IMR-90 (cell line): ENCODE data around the gene TMOD1. TPM values are rescaled to one million over a fixed set of nuclear protein-coding genes. Genes with fewer than 3 reads are reported as not detected.

Experiments
- ATAC-seq: fragments of 200-7000 bp; cut with Tn5 transposase; 2 replicates; pipeline ENCODE4 v1.9.1; 2020; ENCODE audit warnings: low read depth, mild to moderate bottlenecking, moderate library complexity
- BruUV-seq: library from RNA; stranded (reverse); fragments of 400-500 nt; replicated peaks from 2 replicates; lab custom pipeline; 2021; lab: Mats Ljungman, UMichigan
- CTCF ChIA-PET: fragments of 300-600 bp; formaldehyde crosslinking; extraction: SDS; loops from one replicate; lab custom pipeline; 2021; ENCODE audit warnings: antibody characterized with exemption; lab: Yijun Ruan, JAX
- POLR2A ChIA-PET: fragments of 300-600 bp; sonication (Branson Sonifier 250); formaldehyde crosslinking; loops from one replicate; lab custom pipeline; 2022; ENCODE audit warnings: antibody characterized with exemption; ENCODE audit not compliant: unreplicated experiment; lab: Charles Lee
- DNase-seq: peaks from one replicate; pipeline ENCODE4 v3.0.0; 2013
- H2AFZ ChIP-seq: replicated peaks from 2 replicates; pipeline ENCODE3; 2013; ENCODE audit warnings: low read length, mild to moderate bottlenecking; ENCODE audit not compliant: poor library complexity
- H2AK5ac ChIP-seq: 2 replicates; pipeline ENCODE4 v1.6.1; 2013; ENCODE audit warnings: low read depth, low read length, inconsistent platforms
- H2AK9ac ChIP-seq: replicated peaks from 2 replicates; pipeline ENCODE3; 2013; ENCODE audit warnings: mild to moderate bottlenecking, low read depth, low read length, moderate library complexity; ENCODE audit not compliant: poor library complexity
- H2BK120ac ChIP-seq: 2 replicates; pipeline ENCODE4 v1.6.1; 2013; ENCODE audit warnings: low read depth, low read length, inconsistent platforms
- H2BK15ac ChIP-seq: 3 replicates; pipeline ENCODE4 v1.6.1; 2013; ENCODE audit warnings: low read depth, low read length, inconsistent platforms
- H2BK20ac ChIP-seq: 2 replicates; pipeline ENCODE4 v1.6.1; 2013; ENCODE audit warnings: low read depth, mild to moderate bottlenecking, inconsistent platforms, low read length, moderate library complexity
- H2BK5ac ChIP-seq: 2 replicates; pipeline ENCODE4 v1.6.1; 2013; ENCODE audit warnings: mild to moderate bottlenecking, low read depth, low read length, inconsistent platforms; ENCODE audit not compliant: poor library complexity, severe bottlenecking
- H3K14ac ChIP-seq: replicated peaks from 2 replicates; pipeline ENCODE4 v1.6.1; 2013; ENCODE audit warnings: low read depth, low read length, inconsistent platforms
- H3K18ac ChIP-seq: 2 replicates; pipeline ENCODE4 v1.6.1; 2013; ENCODE audit warnings: low read depth, low read length, control low read depth
- H3K23ac ChIP-seq: 2 replicates; pipeline ENCODE4 v1.6.1; 2013; ENCODE audit warnings: low read depth, low read length, inconsistent platforms
- H3K27ac ChIP-seq: 2 replicates; pipeline ENCODE4 v1.5.1; 2013; ENCODE audit warnings: mild to moderate bottlenecking, control low read depth, low read length; ENCODE audit not compliant: insufficient read depth
- H3K27me3 ChIP-seq: 2 replicates; pipeline ENCODE4 v1.6.1; 2013; ENCODE audit warnings: low read length; ENCODE audit not compliant: control insufficient read depth, insufficient read depth
- H3K36me3 ChIP-seq: 2 replicates; pipeline ENCODE4 v1.6.1; 2013; ENCODE audit warnings: low read length, mixed read lengths; ENCODE audit not compliant: control insufficient read depth, insufficient read depth
- H3K4ac ChIP-seq: 2 replicates; pipeline ENCODE4 v1.6.1; 2013; ENCODE audit warnings: low read depth, low read length, inconsistent platforms
- H3K4me1 ChIP-seq: 2 replicates; pipeline ENCODE4 v1.6.1; 2013; ENCODE audit warnings: low read length, mixed read lengths; ENCODE audit not compliant: control insufficient read depth, insufficient read depth
- H3K4me2 ChIP-seq: 2 replicates; pipeline ENCODE4 v1.6.1; 2013; ENCODE audit warnings: low read depth, mild to moderate bottlenecking, control low read depth, low read length, moderate library complexity
- H3K4me3 ChIP-seq: 2 replicates; pipeline ENCODE4 v1.5.1; 2013; ENCODE audit warnings: low read depth, mild to moderate bottlenecking, control low read depth, low read length, moderate library complexity; ENCODE audit not compliant: insufficient read depth
- H3K56ac ChIP-seq: 2 replicates; pipeline ENCODE4 v1.6.1; 2013; ENCODE audit warnings: low read length, inconsistent platforms; ENCODE audit not compliant: insufficient read depth; ENCODE audit errors: extremely low read depth
- H3K79me1 ChIP-seq, 2 experiments: 2 replicates each; pipeline ENCODE4 v1.6.1; 2013; ENCODE audit warnings: low read length in 2 of 2, inconsistent platforms in 1 of 2, low read depth in 1 of 2
- H3K9ac ChIP-seq: 2 replicates; pipeline ENCODE4 v1.6.1; 2013; ENCODE audit warnings: low read depth, low read length, control low read depth
- H3K9me1 ChIP-seq: 2 replicates; pipeline ENCODE4 v1.6.1; 2013; ENCODE audit warnings: low read length, inconsistent platforms; ENCODE audit not compliant: insufficient read depth
- H3K9me3 ChIP-seq: 2 replicates; pipeline ENCODE4 v1.6.1; 2013; ENCODE audit warnings: low read length; ENCODE audit not compliant: control insufficient read depth, insufficient read depth
- H4K20me1 ChIP-seq: 2 replicates; pipeline ENCODE4 v1.6.1; 2013; ENCODE audit warnings: low read length, inconsistent platforms; ENCODE audit not compliant: insufficient read depth
- H4K5ac ChIP-seq: 2 replicates; pipeline ENCODE4 v1.6.1; 2013; ENCODE audit warnings: mild to moderate bottlenecking, low read depth, low read length, control low read depth
- H4K8ac ChIP-seq, 2 experiments: 2 replicates each; pipeline ENCODE4 v1.6.1; 2013; ENCODE audit warnings: low read depth in 2 of 2, low read length in 2 of 2, control low read depth in 1 of 2, inconsistent platforms in 1 of 2
- H4K91ac ChIP-seq: 2 replicates; pipeline ENCODE4 v1.6.1; 2013; ENCODE audit warnings: low read depth, low read length, inconsistent platforms; ENCODE audit not compliant: insufficient read depth
- BHLHE40 ChIP-seq: fragments of 150-350 bp; IDR thresholded peaks from 2 replicates; pipeline ENCODE4 v1.6.1; 2016; ENCODE audit warnings: mild to moderate bottlenecking, low read depth, low read length
- CEBPB ChIP-seq: IDR thresholded peaks from 2 replicates; pipeline ENCODE4 v1.6.1; 2012; ENCODE audit warnings: low read depth, low read length, improper control_type of control experiment
- CHD1 ChIP-seq: IDR thresholded peaks from 2 replicates; pipeline ENCODE4 v1.6.1; 2012; ENCODE audit warnings: low read depth, low read length, improper control_type of control experiment
- FOS ChIP-seq: fragments of 150-350 bp; IDR thresholded peaks from 2 replicates; pipeline ENCODE4 v1.6.1; 2016; ENCODE audit warnings: low read depth, low read length
- MAZ ChIP-seq: IDR thresholded peaks from 2 replicates; pipeline ENCODE4 v1.6.1; 2012; ENCODE audit warnings: low read depth, mild to moderate bottlenecking, low read length, improper control_type of control experiment, moderate library complexity, borderline replicate concordance
- MXI1 ChIP-seq: IDR thresholded peaks from 2 replicates; pipeline ENCODE4 v1.6.1; 2012; ENCODE audit warnings: low read depth, mild to moderate bottlenecking, low read length, moderate library complexity, borderline replicate concordance
- NFE2L2 ChIP-seq: fragments of 150-350 bp; IDR thresholded peaks from 2 replicates; pipeline ENCODE4 v1.6.1; 2016; ENCODE audit warnings: low read depth, mild to moderate bottlenecking, low read length
- USF2 ChIP-seq: fragments of 150-350 bp; IDR thresholded peaks from 2 replicates; pipeline ENCODE4 v1.6.1; 2017; ENCODE audit warnings: mild to moderate bottlenecking, antibody characterized with exemption, low read length, low read depth
- WGBS, 2 experiments: methylation state at CpG; one replicate each; pipeline versions ENCODE4 v1.1.5 to v1.1.7; 2013; ENCODE audit warnings: missing lambda C conversion rate in 2 of 2; ENCODE audit not compliant: insufficient read length in 1 of 2; ENCODE audit errors: extremely low coverage in 2 of 2; 5-methylcytosine and 5-hydroxymethylcytosine counted together
- dilution Hi-C: fragments of 300-500 bp; cut with HindIII; formaldehyde crosslinking; loops from one replicate; pipeline ENCODE4 v1.14.3; 2018; ENCODE audit warnings: low sequenced_read_pairs; ENCODE audit not compliant: unreplicated experiment
- in situ Hi-C: fragments of 300-500 bp; cut with MboI; formaldehyde crosslinking; loops from 3 replicates; pipeline ENCODE4 v1.14.3; 2019; ENCODE audit warnings: low sequenced_read_pairs, inconsistent platforms, mixed read lengths
- intact Hi-C: fragments of 100-400 bp; cut with micrococcal nuclease; formaldehyde crosslinking; loops from 2 replicates; pipeline ENCODE4 v1.10.0; 2022
- polyA plus RNA-seq, 3 experiments: library from polyadenylated mRNA; depleted of rRNA; stranded (reverse); fragments of >200 nt; gene quantifications; 2 replicates each; pipeline ENCODE4 v1.2.3, GENCODE V29; 2012; ENCODE audit warnings: low replicate concordance in 1 of 3
- total RNA-seq: library from RNA; depleted of rRNA; stranded (reverse); fragments of >200 nt; gene quantifications from 2 replicates; pipeline ENCODE4 v1.2.3, GENCODE V29; 2012
- TF ChIP-seq, protein P1 (sequence below): fragments of 150-350 bp; IDR thresholded peaks from 2 replicates; pipeline ENCODE4 v1.6.1; 2016; ENCODE audit warnings: low read depth, mild to moderate bottlenecking, low read length, moderate library complexity, borderline replicate concordance

Gene TMOD1
- total and polyA plus RNA-seq, 2 of the 4 experiments (the other 2 are of a cell fraction) = 0.18 to 0.38 TPM

DNA sequence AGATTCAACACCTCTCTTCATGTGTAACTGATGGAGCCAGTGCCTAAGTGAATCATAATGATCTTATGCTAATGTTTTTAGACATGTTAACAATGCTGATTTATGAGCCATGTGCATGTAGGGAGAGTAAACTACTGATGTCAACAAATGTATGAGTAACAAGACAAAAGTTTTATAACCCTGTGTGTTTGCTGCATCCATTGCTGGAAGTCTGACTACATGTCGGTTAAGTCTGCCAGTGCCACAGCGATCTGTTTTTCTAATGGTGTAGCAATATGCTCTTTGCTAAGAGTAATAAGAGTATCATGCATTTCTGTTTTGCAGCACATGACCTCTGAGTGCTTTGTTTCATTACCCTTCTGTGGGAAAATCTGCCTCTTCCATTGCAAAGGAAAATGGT is 26.4 kb upstream of the TMOD1 start:
- BruUV-seq = no TSS peak
- no peak overlapping the region for H3K23ac ChIP-seq
- TF ChIP-seq BHLHE40 (peak; percentile 69), CHD1 (no peak), FOS (peak; percentile 68; the same call in 1 of the 2 replicates), CEBPB (peak; percentile 85), USF2 (peak; percentile 79), MXI1 (peak; percentile 49; the same call in 1 of the 2 replicates), NFE2L2 (no peak), MAZ (no peak)
- TF ChIP-seq, protein P1, sequence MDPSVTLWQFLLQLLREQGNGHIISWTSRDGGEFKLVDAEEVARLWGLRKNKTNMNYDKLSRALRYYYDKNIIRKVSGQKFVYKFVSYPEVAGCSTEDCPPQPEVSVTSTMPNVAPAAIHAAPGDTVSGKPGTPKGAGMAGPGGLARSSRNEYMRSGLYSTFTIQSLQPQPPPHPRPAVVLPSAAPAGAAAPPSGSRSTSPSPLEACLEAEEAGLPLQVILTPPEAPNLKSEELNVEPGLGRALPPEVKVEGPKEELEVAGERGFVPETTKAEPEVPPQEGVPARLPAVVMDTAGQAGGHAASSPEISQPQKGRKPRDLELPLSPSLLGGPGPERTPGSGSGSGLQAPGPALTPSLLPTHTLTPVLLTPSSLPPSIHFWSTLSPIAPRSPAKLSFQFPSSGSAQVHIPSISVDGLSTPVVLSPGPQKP = no peak
- in situ Hi-C loops = no loop called here
- no peak overlapping the region for H2BK120ac ChIP-seq
- H2AK5ac ChIP-seq = no peak overlapping the region
- H3K14ac ChIP-seq = no peak overlapping the region
- H3K4me1 ChIP-seq = peaks cover 18% of the 10 kb centered on the region
- no peak overlapping the region for H2BK20ac ChIP-seq
- ChIA-PET CTCF (interaction anchor here (1.1 to 2.4 kb wide), 3 partner anchors 26 to 140 kb away, joined by 5 to 21 read pairs (median 10); partner anchors contain the start of gene TMOD1), POLR2A (no interaction called here)
- H3K4ac ChIP-seq = no peak overlapping the region
- no peak overlapping the region for H3K9ac ChIP-seq
- peak overlapping the region; percentile 78; the same call in 1 of the 2 replicates for H3K4me2 ChIP-seq
- peak overlapping the region; percentile 79; the same call in 1 of the 2 replicates for H3K18ac ChIP-seq
- H2BK5ac ChIP-seq = peak overlapping the region; percentile 89
- H3K56ac ChIP-seq = no peak overlapping the region
- no peak overlapping the region for H4K8ac ChIP-seq
- no peak overlapping the region for H3K4me3 ChIP-seq
- no peaks in the 10 kb centered on the region for H3K27me3 ChIP-seq
- H3K9me1 ChIP-seq = no peaks in the 10 kb centered on the region; the same call in 1 of the 2 replicates
- H2AK9ac ChIP-seq = no peak overlapping the region
- no peak overlapping the region for H2BK15ac ChIP-seq
- no peak overlapping the region for H4K91ac ChIP-seq
- peak; percentile 82 for ATAC-seq
- H3K36me3 ChIP-seq = no peaks in the 10 kb centered on the region; the same call in 1 of the 2 replicates
- no peaks in the 10 kb centered on the region for H3K9me3 ChIP-seq
- DNase-seq = peak; percentile 89
- no peak overlapping the region for H2AFZ ChIP-seq
- intact Hi-C loops = no loop called here
- no peak overlapping the region for H4K5ac ChIP-seq
- no peaks in the 10 kb centered on the region for H3K79me1 ChIP-seq
- no peaks in the 10 kb centered on the region; the same call in 1 of the 2 replicates for H4K20me1 ChIP-seq
- no CpG with 5 or more reads among the region's 2 CpGs for WGBS, 2 experiments
- no peak overlapping the region for H3K27ac ChIP-seq
- dilution Hi-C loops = no loop called here
